DMS 273 (cell line): ENCODE results near the gene SGSM2.
A peak's percentile ranks its signal among the peaks of the same experiment; 100 is the strongest.
"Not testable (repeated sequence)": the region's sequence is repeated elsewhere in the genome, so short reads cannot be mapped to it uniquely, and the experiment has no call there.

Experiments used
- DNase-seq: peaks from one replicate; lab custom pipeline; 2025; ENCODE audit not compliant: unreplicated experiment; lab: John Stamatoyannopoulos, UW

The SGSM2 gene, protein sequence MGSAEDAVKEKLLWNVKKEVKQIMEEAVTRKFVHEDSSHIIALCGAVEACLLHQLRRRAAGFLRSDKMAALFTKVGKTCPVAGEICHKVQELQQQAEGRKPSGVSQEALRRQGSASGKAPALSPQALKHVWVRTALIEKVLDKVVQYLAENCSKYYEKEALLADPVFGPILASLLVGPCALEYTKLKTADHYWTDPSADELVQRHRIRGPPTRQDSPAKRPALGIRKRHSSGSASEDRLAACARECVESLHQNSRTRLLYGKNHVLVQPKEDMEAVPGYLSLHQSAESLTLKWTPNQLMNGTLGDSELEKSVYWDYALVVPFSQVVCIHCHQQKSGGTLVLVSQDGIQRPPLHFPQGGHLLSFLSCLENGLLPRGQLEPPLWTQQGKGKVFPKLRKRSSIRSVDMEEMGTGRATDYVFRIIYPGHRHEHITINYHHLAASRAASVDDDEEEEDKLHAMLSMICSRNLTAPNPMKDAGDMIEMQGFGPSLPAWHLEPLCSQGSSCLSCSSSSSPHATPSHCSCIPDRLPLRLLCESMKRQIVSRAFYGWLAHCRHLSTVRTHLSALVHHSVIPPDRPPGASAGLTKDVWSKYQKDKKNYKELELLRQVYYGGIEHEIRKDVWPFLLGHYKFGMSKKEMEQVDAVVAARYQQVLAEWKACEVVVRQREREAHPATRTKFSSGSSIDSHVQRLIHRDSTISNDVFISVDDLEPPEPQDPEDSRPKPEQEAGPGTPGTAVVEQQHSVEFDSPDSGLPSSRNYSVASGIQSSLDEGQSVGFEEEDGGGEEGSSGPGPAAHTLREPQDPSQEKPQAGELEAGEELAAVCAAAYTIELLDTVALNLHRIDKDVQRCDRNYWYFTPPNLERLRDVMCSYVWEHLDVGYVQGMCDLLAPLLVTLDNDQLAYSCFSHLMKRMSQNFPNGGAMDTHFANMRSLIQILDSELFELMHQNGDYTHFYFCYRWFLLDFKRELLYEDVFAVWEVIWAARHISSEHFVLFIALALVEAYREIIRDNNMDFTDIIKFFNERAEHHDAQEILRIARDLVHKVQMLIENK

DNA sequence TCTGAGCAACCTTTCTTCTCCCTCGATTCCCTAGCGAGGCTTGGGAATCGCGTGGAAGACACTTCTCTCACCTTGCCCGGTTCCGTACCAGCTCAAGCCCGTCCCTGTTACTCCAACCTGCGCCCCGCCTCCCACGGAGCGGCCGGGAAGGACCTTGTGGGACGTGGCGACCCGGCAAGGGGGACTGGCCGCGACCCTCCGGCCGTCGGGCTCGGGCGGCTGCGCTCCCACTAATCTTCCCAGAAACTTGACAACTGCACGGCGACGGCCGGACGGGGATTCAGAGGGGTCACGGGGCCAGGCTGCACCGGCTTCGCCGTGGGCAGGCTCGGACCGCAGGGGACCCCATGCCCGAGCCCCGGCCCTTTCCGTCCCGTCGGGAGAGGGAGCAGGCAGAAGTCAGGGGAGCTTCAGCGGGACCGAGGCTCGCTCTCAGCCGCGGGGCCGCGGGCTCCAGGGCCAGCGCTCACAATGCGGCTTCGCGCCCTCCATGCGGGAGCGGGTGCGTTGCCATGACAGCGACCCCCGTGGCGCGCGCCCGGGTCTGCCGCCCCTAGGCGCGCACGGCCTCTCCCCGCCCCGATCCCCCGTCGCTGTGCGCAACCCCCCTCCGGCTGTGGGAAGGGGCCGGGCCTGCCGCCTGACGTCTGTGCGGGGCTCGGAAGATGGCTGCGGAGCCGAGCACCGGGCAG lies at the start of gene SGSM2:
Gene SGSM2 (plus strand): TSS at position 650 of the 692 bp plus-strand sequence. CDS start 188 bp downstream, outside the sequence.
- DNase-seq = peak; percentile 76

DNA sequence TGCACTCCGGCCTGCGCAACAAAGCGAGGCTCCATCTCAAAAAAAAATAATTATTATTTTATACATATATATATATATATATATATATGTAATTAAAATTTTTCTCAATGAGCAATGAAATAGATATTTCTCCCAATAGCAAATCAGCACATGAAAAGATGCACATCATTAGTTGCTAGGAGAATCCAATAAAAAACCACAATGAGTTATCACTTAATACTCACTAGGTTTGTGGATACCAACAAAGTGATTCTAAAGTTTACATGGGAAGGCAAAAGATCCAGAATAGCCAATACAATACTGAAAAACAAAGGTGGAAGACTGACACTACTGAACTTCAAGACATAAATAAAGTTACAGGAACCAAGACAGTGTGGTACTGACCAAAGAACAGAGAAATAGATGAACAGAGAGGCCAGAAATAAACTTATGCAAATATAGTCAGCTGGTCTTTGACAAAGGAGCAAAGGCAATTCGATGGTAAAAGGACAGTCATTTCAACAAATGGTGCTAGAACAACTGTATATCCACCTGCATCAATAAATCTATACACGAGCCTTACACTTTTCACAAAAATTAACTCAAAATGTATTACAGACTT lies 47.3 kb upstream of the SGSM2 start:
- DNase-seq = no peak

DNA sequence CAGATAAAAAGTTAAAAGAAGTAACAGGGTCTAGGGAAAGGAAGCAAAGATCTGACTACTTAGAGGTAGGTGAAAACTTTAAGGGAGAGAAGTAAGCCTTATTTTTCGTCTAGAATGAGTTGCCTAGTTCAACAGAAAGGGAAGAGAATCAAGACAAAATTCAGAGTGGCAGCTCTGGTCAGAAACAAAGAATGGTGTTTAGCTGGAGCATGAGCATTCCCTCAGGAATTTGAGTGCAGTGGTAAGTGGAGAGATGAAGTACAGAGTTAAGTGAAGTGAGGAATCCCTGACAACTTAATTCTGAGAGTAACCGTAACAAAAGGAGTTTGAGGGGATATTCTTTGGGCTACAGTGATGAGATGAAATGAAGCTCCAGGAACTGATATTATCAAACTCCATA lies 45.2 kb upstream of the SGSM2 start:
- DNase-seq = no peak

DNA sequence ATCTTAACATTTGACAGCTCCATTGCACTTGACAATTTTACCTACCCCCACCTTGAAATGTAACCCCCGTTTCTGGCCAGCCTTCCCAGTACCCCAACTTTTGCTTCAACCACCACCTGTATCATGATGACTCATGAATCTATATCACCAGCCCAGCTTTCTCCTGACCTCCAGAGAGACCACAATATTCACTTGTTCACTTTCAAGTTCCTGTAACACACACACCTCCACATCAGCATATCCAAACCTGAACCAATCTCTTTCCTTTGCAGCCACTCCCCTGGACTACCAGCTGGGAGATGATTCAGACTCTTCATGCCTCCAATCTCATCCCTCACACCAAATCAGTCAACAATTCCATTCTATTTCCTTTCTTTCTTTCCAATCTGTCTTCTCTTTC lies 41.7 kb upstream of the SGSM2 start:
- DNase-seq = no peak

DNA sequence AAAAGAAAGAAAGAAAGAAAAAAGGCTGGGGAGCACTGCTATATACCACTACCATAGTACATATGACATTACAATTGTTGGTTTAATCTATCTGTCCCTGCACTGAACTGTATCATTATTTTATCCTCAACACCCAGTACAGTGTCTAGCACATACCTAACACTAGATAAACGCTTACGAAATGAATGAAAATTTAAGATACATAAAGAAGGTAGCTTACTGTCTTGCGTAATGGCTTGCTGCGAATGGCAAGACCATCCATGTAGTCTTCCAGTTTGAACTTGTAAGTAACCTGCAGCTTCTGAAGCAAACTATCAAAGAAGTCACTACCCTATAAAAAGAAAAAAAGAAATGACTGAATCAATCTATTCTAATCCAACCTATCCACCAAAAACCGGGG lies 40.3 kb upstream of the SGSM2 start:
- DNase-seq = no peak

DNA sequence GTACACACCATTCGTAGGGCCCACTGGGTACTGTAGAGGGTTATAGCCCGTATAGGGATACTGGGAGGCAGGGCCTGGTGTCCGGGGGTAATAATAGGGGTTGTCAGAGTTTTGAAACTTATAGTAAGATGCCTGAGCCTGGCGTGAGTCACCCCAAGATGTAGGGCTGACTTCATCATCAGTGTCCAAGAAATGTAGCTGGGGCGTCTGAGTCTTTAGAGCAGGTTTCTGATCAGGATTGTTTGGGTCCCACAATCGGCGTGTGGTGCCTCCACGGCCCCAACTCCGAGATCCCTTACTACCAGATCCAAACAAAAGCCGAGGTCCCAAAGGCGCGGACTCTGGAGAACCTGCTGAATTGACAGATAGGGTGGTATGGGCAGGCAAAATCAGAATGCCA lies 38.2 kb upstream of the SGSM2 start:
- DNase-seq = no peak

DNA sequence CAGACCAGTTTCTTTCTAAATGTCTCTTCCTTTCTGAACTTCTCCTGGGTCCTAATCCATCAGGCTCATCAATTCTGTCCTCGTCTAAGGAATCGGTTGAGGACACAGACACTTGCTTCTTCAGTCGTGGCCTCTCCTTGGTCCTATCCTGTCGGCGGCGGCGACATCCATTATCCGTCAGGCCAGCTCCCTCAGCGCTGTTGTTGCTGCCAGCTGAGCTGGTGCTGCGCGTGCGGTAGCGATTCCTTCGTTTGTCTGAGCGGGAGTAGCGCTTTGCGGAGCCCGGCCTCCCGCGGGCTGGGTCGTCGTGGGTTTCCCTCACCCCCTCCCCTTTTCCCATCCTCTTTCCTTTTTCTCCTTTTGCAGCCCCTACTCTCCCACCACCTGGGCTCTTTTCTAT lies 37.5 kb upstream of the SGSM2 start:
- no peak for DNase-seq

DNA sequence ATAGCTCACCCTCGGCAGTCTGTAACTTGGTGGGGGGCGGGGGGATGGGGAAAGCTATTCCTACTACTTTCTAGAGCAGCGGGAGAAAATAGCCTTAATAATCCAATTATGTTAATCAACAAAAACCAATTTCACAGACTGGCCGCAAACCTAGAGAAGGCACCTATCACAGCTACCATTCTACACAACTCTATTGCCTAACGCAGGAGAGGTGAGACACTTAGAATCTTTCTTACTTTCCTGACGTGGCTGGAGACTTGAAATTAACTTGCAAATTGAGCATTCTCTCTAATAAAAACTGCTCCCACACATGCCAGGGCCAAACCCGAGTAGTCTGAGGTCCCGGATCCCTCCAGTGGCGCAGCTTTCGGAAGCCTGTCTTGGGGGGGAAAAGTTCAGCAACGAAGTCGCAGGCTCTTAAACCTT lies 34.5 kb upstream of the SGSM2 start:
- DNase-seq = no peak

DNA sequence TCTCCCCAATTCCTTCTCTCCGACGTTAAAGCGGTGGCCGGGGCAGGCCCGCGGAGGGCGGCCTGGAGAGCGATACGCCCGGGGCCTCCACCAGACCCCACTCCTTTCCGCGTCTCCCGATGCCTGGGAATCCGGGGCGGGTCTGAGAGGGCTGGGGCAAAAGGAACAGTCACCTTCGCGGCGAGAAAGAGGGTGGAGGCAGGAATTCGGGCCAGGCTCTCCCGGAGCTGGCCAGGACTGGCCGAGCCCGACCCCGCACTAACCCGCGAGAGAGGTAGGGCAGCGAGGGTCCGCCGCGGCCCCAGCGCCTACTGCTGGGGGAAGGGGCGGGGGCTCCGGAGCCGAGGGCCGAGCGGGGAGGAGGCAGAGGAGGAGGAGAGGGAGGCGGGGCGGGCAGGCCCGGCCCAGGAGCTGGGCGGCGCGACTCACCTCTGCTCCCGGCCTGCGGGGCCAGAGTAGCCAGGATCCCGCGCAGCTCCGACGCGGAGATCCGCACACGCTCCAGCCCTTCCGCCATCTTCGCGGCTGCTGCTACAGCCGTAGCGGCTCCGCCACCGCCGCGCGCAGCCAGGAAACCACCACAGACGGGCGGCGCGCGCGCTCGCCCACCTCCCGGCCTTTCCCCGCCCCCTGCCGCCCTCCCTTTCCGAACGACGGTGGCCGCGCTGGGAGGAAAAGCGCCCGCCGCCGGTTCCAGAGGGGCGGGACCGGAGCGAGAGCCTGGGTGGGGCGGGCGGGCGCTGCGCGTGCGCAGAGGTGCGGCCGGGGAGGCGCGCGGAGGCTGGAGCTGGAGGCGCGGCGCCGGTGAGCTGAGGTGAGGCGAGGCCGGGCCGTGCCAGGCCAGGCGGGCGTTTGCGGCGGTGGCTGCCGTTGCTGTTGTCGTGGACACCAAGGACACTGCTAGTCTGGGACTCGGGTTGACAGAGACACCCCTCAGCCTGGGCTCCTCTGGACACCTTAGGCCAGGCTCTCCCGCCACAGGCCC lies 33.8 kb upstream of the SGSM2 start, which contains the start of the genes SMG6 and SRR:
Gene SMG6 (minus strand): TSS at position 582 of the 985 bp plus-strand sequence. CDS start 65 bp downstream, at position 517.
Gene SRR (plus strand): TSS at position 747 of the 985 bp plus-strand sequence. CDS start 11,611 bp downstream, outside the sequence.
- peak; percentile 94 for DNase-seq

DNA sequence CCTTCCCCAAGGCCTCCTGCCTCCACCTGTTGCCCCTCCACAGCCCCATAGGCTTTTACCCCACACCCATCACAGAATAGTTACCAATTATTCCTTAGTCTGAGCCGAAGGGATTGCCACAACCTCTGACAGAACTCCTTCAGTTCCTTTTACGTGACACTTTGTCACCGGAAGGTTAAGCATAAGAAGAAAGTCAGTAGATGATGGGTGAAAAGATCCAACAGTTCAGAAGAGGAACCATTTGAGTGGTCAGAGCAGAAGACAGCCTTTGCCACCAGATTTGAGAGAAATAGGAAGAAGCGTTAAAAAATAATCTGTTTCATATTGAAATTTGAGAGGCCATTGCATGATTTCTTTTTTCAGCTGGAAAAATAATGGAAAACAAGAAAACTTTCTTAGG lies 32.4 kb upstream of the SGSM2 start:
- DNase-seq = no peak

DNA sequence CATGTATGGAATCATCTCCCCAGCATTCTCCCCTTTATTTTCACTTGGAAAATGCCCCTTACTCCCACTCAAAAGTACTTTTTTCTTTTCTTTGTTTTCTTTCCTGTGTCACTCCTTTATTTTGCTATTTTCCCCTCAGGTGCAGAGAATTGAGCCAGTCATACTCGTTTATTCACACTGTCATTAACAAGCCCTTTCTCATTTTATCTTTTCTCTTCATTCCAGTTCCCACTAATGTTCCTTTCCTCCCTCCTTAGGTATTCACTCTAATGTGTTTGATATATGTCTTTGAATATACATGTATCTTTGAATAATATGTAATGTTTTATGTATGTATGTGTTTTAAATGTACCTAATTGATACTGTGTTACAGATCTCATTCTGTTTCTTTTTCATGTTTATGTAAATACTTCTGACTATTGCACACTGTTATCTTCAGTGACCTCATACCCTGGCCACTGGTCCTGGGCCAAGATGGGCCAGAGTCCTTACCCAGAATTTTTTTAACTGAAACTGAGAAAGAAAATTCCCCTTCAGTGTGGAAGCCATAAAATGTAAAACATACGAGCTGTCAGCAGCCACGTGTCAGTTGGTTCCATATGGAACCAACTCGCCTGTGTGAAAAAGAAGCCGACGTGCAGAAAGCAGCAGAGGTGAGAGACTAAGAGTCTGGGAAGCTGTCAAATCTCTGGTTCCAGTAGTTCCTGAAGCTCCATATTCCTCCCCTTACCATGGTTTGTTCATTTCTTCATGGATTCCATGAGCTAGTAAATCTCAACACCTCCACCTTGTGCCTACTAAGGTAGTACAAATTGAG lies 27.8 kb upstream of the SGSM2 start:
- DNase-seq = no peak

DNA sequence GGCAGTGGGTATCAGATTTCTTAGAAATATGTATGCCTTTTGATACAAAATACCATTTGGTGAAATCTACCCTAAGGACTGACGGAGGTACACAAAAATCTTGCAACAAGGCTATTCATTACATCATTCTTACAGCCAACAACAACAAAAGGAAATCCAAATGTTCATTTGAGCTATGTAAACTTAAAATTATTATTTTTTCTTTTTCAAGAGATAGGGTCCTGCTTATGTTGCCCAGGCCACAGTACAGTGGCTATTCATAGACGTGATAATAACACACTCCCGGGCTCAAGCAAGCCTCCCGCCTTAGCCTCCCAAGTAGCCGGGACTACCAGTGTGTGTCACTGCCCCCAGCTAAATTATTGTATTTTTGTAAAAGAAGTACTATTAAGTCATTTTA lies 24.6 kb upstream of the SGSM2 start:
- DNase-seq = no peak

DNA sequence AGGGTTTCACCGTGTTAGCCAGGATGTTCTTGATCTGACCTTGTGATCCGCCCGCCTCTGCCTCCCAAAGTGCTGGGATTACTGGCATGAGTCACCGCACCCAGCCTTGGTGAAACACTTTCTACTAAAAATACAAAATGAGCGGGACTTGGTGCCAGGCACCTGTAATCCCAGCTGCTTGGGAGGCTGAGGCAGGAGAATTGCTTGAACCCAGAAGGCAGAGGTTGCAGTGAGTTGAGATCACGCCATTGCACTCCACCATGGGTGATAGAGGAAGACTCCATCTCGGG lies 20.4 kb upstream of the SGSM2 start:
- not testable (repeated sequence) for DNase-seq

DNA sequence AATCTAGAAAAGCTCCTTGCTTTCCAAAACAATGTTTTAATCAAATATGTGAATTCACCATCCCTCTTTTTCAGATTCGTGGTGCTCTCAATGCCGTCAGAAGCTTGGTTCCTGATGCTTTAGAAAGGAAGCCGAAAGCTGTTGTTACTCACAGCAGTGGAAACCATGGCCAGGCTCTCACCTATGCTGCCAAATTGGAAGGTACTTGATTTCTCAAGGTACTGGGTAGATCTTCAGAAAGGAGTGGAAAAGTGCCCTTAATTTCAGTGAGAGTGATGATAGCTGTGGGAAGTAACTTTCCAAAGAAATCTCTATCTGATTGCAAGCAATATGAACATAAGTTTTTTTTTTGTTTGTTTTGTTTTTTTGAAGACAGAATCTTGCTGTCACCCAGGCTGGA lies 19.5 kb upstream of the SGSM2 start:
- no peak for DNase-seq

DNA sequence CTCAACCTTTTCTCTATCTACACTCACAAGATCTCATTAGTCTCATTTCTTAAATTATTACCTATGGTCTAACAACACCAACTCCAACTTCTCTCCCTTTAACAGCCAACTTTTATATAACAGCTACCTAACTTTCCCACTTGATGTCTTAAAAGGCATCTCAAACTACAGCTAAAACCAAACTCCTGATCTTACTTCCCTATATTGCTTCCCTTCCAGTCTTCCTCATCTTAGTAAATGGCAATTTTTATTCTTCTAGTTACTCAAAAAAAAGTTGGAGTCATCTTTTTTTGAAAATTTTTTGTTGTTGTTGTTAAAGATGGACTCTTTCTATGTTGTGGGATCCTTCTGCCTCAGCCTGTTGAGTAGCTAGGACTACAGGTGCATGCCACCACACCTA lies 18.2 kb upstream of the SGSM2 start:
- no peak for DNase-seq

DNA sequence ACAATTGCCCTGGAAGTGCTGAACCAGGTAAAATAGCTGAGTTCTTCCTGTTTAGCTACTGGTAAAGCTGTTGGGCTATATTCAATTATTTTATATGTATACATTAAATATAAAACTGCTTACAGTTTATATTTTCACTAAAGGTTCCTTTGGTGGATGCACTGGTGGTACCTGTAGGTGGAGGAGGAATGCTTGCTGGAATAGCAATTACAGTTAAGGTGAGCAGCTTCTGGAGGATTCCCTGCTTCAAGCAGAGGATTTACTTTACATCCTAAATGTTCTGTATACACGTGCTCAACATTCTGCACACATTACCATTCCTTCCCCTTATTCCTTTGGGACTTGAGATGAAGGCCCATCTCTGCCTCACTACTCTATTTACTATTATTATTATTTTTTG lies 15.9 kb upstream of the SGSM2 start:
- no peak for DNase-seq

DNA sequence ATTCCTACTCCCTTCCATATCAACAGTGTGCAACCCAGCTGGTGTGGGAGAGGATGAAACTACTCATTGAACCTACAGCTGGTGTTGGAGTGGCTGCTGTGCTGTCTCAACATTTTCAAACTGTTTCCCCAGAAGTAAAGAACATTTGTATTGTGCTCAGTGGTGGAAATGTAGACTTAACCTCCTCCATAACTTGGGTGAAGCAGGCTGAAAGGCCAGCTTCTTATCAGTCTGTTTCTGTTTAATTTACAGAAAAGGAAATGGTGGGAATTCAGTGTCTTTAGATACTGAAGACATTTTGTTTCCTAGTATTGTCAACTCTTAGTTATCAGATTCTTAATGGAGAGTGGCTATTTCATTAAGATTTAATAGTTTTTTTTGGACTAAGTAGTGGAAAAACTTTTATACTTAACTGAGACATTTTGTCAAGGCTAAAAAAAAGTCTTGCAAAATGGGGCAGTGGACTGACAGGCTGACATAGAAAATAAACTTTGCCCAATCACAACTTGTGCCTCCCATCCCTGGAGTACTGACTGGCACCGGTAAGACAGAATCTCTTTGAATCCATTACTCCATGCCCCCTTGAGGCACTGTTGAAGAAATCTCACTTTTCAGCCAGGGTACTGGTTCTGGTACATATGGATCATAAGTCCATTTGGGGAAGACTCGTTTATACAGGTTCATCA lies 13.5 kb upstream of the SGSM2 start:
- DNase-seq = no peak

DNA sequence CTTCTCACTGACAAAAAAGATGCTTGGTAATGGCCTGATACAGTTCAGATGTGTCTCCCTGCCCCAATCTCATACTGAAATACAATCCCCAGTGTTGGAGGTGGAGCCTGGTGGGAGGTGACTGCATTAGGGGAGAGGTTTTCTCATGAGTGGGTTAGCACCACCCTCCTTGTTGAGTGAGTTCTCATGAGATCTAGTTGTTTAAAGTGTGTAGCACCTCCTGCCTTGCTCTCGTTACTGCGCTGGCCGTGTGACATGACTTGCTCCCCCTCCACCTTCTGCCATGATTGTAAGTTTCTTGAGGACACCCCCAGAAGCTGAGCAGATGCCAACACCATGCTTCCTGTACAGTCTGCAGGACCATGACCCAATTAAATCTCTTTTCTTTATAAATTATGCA lies 6.0 kb upstream of the SGSM2 start:
- no peak for DNase-seq
